SHP77 (cell line): ENCODE data around the gene THADA.
A peak's percentile ranks its signal among the peaks of the same experiment; 100 is the strongest.

ENCODE experiments used
- DNase-seq, 2 experiments: peaks; one replicate each; lab custom pipeline; 2025; lab: John Stamatoyannopoulos, UW

Gene THADA

GRCh38 chr2:43239981-43240765 lies 355.7 kb downstream of the THADA start:
- no peak for DNase-seq

GRCh38 chr2:43238813-43239212 lies 357.0 kb downstream of the THADA start:
- DNase-seq, result no peak

GRCh38 chr2:43238176-43238575 lies 357.7 kb downstream of the THADA start:
- no peak for DNase-seq

GRCh38 chr2:43233218-43234212 lies 362.3 kb downstream of the THADA start:
- DNase-seq, result no peak

- no peak for DNase-seq
Measured at GRCh38 chr2:43230951-43231827, 364.6 kb downstream of the THADA start.

- no peak for DNase-seq
Measured at GRCh38 chr2:43230351-43230885, 365.4 kb downstream of the THADA start.

GRCh38 chr2:43228756-43229659 lies 366.8 kb downstream of the THADA start:
- DNase-seq, result no peak

- DNase-seq, result no peak
Measured at GRCh38 chr2:43228321-43228751, 367.5 kb downstream of the THADA start.

GRCh38 chr2:43227830-43228281 lies 368.0 kb downstream of the THADA start:
- DNase-seq, result no peak

GRCh38 chr2:43226955-43227829 lies 368.6 kb downstream of the THADA start:
- peak; percentile 56 to 75 for DNase-seq

GRCh38 chr2:43226558-43226954 lies 369.3 kb downstream of the THADA start, which contains the start of gene ZFP36L2:
ZFP36L2 (minus strand) TSS chr2:43226606; CDS start chr2:43226315, 291 bp downstream.
- peak; percentile 85 to 92 for DNase-seq

- peak in 1 of 2 experiments; percentile 40 for DNase-seq
Measured at GRCh38 chr2:43225788-43226557, 369.9 kb downstream of the THADA start.

GRCh38 chr2:43225093-43225787 lies 370.6 kb downstream of the THADA start:
- peak; percentile 29 to 31 for DNase-seq

- no peak for DNase-seq
Measured at GRCh38 chr2:43224571-43225092, 371.2 kb downstream of the THADA start.

- no peak for DNase-seq
Measured at GRCh38 chr2:43224131-43224570, 371.7 kb downstream of the THADA start.

GRCh38 chr2:43223521-43224001 lies 372.3 kb downstream of the THADA start:
- DNase-seq, result no peak
